HFF-Myc (cell line): ENCODE measurements around the gene NHP2.

ENCODE experiments used
- DNase-seq: peaks from one replicate; pipeline ENCODE4 v3.0.0-alpha.2; 2011; ENCODE audit warnings: low read depth; ENCODE audit errors: extremely low read depth
- H3K4me3 ChIP-seq: replicated peaks from 2 replicates; pipeline ENCODE4 v1.5.1; 2011; ENCODE audit warnings: low read depth, mild to moderate bottlenecking, control low read depth, low read length
- TF ChIP-seq, protein P1 (sequence below): IDR thresholded peaks from 2 replicates; pipeline ENCODE4 v1.5.1; 2012; ENCODE audit warnings: mild to moderate bottlenecking, low read depth, low read length, control low read depth; ENCODE audit errors: missing control alignments

Gene NHP2

GRCh38 chr5:178143901-178144300, 9.8 kb downstream of the NHP2 start:
- TF ChIP-seq, protein P1, sequence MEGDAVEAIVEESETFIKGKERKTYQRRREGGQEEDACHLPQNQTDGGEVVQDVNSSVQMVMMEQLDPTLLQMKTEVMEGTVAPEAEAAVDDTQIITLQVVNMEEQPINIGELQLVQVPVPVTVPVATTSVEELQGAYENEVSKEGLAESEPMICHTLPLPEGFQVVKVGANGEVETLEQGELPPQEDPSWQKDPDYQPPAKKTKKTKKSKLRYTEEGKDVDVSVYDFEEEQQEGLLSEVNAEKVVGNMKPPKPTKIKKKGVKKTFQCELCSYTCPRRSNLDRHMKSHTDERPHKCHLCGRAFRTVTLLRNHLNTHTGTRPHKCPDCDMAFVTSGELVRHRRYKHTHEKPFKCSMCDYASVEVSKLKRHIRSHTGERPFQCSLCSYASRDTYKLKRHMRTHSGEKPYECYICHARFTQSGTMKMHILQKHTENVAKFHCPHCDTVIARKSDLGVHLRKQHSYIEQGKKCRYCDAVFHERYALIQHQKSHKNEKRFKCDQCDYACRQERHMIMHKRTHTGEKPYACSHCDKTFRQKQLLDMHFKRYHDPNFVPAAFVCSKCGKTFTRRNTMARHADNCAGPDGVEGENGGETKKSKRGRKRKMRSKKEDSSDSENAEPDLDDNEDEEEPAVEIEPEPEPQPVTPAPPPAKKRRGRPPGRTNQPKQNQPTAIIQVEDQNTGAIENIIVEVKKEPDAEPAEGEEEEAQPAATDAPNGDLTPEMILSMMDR, result no peak
- H3K4me3 ChIP-seq, result no peak overlapping the region
- DNase-seq, result no peak

DNA sequence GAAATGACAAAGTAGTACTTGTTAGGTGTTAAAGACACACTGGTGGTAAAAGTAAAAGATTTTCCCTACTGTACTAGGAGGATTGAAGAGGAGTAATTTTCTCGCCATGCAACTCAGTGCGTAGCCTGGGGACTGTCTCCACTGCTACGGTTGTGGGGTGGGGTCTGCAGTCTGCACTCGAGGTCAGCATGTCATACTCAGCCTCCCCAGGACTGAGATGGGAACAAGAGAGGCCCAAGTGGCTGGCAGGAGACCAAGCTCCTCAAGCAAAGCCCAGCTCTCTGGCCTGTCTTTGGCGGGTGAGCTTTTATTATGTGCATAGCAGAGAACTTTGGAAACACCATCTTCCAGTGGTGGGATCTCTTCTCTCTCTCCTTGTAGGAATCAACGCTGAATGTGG, 10.4 kb downstream of the NHP2 start:
- no peak overlapping the region for H3K4me3 ChIP-seq
- TF ChIP-seq, protein P1, result no peak
- DNase-seq, result no peak

DNA sequence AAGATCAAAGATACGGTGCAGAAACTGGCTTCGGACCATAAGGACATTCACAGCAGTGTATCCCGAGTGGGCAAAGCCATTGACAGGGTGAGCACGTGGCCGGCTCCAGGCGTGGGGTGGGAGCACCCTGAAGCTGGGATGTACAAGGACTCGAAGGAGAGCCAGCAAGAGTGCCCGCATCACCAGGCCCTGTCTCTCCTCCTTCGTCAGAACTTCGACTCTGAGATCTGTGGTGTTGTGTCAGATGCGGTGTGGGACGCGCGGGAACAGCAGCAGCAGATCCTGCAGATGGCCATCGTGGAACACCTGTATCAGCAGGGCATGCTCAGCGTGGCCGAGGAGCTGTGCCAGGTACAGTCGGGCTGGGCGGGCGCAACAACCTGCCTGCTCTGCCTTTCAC, 11.0 kb downstream of the NHP2 start:
- TF ChIP-seq, protein P1, result no peak
- no peak for DNase-seq
- H3K4me3 ChIP-seq, result no peak overlapping the region

GRCh38 chr5:178141550-178141949, 12.1 kb downstream of the NHP2 start:
- TF ChIP-seq, protein P1, result no peak
- H3K4me3 ChIP-seq, result no peak overlapping the region
- no peak for DNase-seq

DNA sequence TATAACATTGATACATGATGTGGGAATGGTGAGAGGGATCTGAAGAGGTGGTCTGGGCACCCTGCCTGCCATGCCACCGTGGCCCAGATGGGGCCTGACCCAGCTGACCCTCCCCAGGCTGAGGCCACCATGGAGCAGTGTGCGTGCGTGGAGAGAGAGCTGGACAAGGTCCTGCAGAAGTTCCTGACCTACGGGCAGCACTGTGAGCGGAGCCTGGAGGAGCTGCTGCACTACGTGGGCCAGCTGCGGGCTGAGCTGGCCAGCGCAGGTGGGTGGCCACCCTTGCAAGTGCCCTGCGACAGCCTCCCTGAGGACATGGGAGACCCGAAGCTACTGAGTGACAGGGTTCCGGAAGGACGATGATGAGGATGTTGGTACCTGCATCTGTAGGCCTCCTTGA, 15.7 kb downstream of the NHP2 start:
- no peak overlapping the region for H3K4me3 ChIP-seq
- TF ChIP-seq, protein P1, result no peak
- DNase-seq, result no peak

GRCh38 chr5:178136990-178137389, 16.7 kb downstream of the NHP2 start:
- TF ChIP-seq, protein P1, result no peak
- DNase-seq, result no peak
- H3K4me3 ChIP-seq, result no peak overlapping the region

DNA sequence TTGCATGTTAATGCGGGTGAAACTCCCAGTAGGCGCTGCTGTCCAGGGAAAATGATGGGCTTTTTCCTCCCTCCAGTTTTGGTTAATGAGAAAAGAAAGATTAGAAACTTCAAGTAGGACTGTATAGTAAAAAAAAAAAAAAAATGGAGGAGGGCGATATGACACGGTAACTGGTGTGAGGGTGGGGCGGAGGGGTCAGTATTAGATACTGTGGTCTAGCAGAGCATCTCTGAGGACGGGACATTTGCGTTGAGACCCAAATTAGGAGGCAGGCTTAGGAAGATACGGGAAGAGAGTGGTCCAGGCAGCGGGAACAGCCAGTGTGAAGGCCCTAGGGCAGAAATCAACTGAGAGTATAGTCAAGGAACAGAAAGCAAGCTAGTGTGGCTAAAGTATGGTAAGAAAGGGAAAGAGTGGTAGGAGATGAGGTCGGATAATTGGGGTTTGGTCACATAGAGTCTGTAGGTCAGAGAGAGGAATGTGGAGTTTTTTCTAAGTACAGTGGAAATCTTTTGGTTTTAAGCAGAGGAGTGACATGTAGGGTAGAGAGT, 22.2 kb downstream of the NHP2 start:
- DNase-seq, result no peak
- TF ChIP-seq, protein P1, result no peak
- peak overlapping the region; percentile 72 for H3K4me3 ChIP-seq
